IMR-90 (cell line): ENCODE data around the gene MICAL3. TPM values are rescaled to one million over a fixed set of nuclear protein-coding genes. Genes with fewer than 3 reads are reported as not detected.
A peak's percentile ranks its signal among the peaks of the same experiment; 100 is the strongest.

Source experiments
- ATAC-seq: fragments of 200-7000 bp; cut with Tn5 transposase; 2 replicates; pipeline ENCODE4 v1.9.1; 2020; ENCODE audit warnings: low read depth, mild to moderate bottlenecking, moderate library complexity
- BruUV-seq: library from RNA; stranded (reverse); fragments of 400-500 nt; replicated peaks from 2 replicates; lab custom pipeline; 2021; lab: Mats Ljungman, UMichigan
- CTCF ChIA-PET: fragments of 300-600 bp; formaldehyde crosslinking; extraction: SDS; loops from one replicate; lab custom pipeline; 2021; ENCODE audit warnings: antibody characterized with exemption; lab: Yijun Ruan, JAX
- POLR2A ChIA-PET: fragments of 300-600 bp; sonication (Branson Sonifier 250); formaldehyde crosslinking; loops from one replicate; lab custom pipeline; 2022; ENCODE audit warnings: antibody characterized with exemption; ENCODE audit not compliant: unreplicated experiment; lab: Charles Lee
- DNase-seq: peaks from one replicate; pipeline ENCODE4 v3.0.0; 2013
- H2AFZ ChIP-seq: replicated peaks from 2 replicates; pipeline ENCODE3; 2013; ENCODE audit warnings: low read length, mild to moderate bottlenecking; ENCODE audit not compliant: poor library complexity
- H2AK5ac ChIP-seq: 2 replicates; pipeline ENCODE4 v1.6.1; 2013; ENCODE audit warnings: low read depth, low read length, inconsistent platforms
- H2AK9ac ChIP-seq: replicated peaks from 2 replicates; pipeline ENCODE3; 2013; ENCODE audit warnings: mild to moderate bottlenecking, low read depth, low read length, moderate library complexity; ENCODE audit not compliant: poor library complexity
- H2BK120ac ChIP-seq: 2 replicates; pipeline ENCODE4 v1.6.1; 2013; ENCODE audit warnings: low read depth, low read length, inconsistent platforms
- H2BK15ac ChIP-seq: 3 replicates; pipeline ENCODE4 v1.6.1; 2013; ENCODE audit warnings: low read depth, low read length, inconsistent platforms
- H2BK20ac ChIP-seq: 2 replicates; pipeline ENCODE4 v1.6.1; 2013; ENCODE audit warnings: low read depth, mild to moderate bottlenecking, inconsistent platforms, low read length, moderate library complexity
- H2BK5ac ChIP-seq: 2 replicates; pipeline ENCODE4 v1.6.1; 2013; ENCODE audit warnings: mild to moderate bottlenecking, low read depth, low read length, inconsistent platforms; ENCODE audit not compliant: poor library complexity, severe bottlenecking
- H3K14ac ChIP-seq: replicated peaks from 2 replicates; pipeline ENCODE4 v1.6.1; 2013; ENCODE audit warnings: low read depth, low read length, inconsistent platforms
- H3K18ac ChIP-seq: 2 replicates; pipeline ENCODE4 v1.6.1; 2013; ENCODE audit warnings: low read depth, low read length, control low read depth
- H3K23ac ChIP-seq: 2 replicates; pipeline ENCODE4 v1.6.1; 2013; ENCODE audit warnings: low read depth, low read length, inconsistent platforms
- H3K27ac ChIP-seq: 2 replicates; pipeline ENCODE4 v1.5.1; 2013; ENCODE audit warnings: mild to moderate bottlenecking, control low read depth, low read length; ENCODE audit not compliant: insufficient read depth
- H3K27me3 ChIP-seq: 2 replicates; pipeline ENCODE4 v1.6.1; 2013; ENCODE audit warnings: low read length; ENCODE audit not compliant: control insufficient read depth, insufficient read depth
- H3K36me3 ChIP-seq: 2 replicates; pipeline ENCODE4 v1.6.1; 2013; ENCODE audit warnings: low read length, mixed read lengths; ENCODE audit not compliant: control insufficient read depth, insufficient read depth
- H3K4ac ChIP-seq: 2 replicates; pipeline ENCODE4 v1.6.1; 2013; ENCODE audit warnings: low read depth, low read length, inconsistent platforms
- H3K4me1 ChIP-seq: 2 replicates; pipeline ENCODE4 v1.6.1; 2013; ENCODE audit warnings: low read length, mixed read lengths; ENCODE audit not compliant: control insufficient read depth, insufficient read depth
- H3K4me2 ChIP-seq: 2 replicates; pipeline ENCODE4 v1.6.1; 2013; ENCODE audit warnings: low read depth, mild to moderate bottlenecking, control low read depth, low read length, moderate library complexity
- H3K4me3 ChIP-seq: 2 replicates; pipeline ENCODE4 v1.5.1; 2013; ENCODE audit warnings: low read depth, mild to moderate bottlenecking, control low read depth, low read length, moderate library complexity; ENCODE audit not compliant: insufficient read depth
- H3K56ac ChIP-seq: 2 replicates; pipeline ENCODE4 v1.6.1; 2013; ENCODE audit warnings: low read length, inconsistent platforms; ENCODE audit not compliant: insufficient read depth; ENCODE audit errors: extremely low read depth
- H3K79me1 ChIP-seq, 2 experiments: 2 replicates each; pipeline ENCODE4 v1.6.1; 2013; ENCODE audit warnings: low read length in 2 of 2, inconsistent platforms in 1 of 2, low read depth in 1 of 2
- H3K9ac ChIP-seq: 2 replicates; pipeline ENCODE4 v1.6.1; 2013; ENCODE audit warnings: low read depth, low read length, control low read depth
- H3K9me1 ChIP-seq: 2 replicates; pipeline ENCODE4 v1.6.1; 2013; ENCODE audit warnings: low read length, inconsistent platforms; ENCODE audit not compliant: insufficient read depth
- H3K9me3 ChIP-seq: 2 replicates; pipeline ENCODE4 v1.6.1; 2013; ENCODE audit warnings: low read length; ENCODE audit not compliant: control insufficient read depth, insufficient read depth
- H4K20me1 ChIP-seq: 2 replicates; pipeline ENCODE4 v1.6.1; 2013; ENCODE audit warnings: low read length, inconsistent platforms; ENCODE audit not compliant: insufficient read depth
- H4K5ac ChIP-seq: 2 replicates; pipeline ENCODE4 v1.6.1; 2013; ENCODE audit warnings: mild to moderate bottlenecking, low read depth, low read length, control low read depth
- H4K8ac ChIP-seq, 2 experiments: 2 replicates each; pipeline ENCODE4 v1.6.1; 2013; ENCODE audit warnings: low read depth in 2 of 2, low read length in 2 of 2, control low read depth in 1 of 2, inconsistent platforms in 1 of 2
- H4K91ac ChIP-seq: 2 replicates; pipeline ENCODE4 v1.6.1; 2013; ENCODE audit warnings: low read depth, low read length, inconsistent platforms; ENCODE audit not compliant: insufficient read depth
- BHLHE40 ChIP-seq: fragments of 150-350 bp; IDR thresholded peaks from 2 replicates; pipeline ENCODE4 v1.6.1; 2016; ENCODE audit warnings: mild to moderate bottlenecking, low read depth, low read length
- CTCF ChIP-seq: conservative IDR thresholded peaks from 2 replicates; pipeline ENCODE4 v1.5.1; 2012; ENCODE audit warnings: mild to moderate bottlenecking, low read depth, low read length, improper control_type of control experiment
- RAD21 ChIP-seq: IDR thresholded peaks from 2 replicates; pipeline ENCODE4 v1.6.1; 2012; ENCODE audit warnings: low read length, improper control_type of control experiment
- RCOR1 ChIP-seq: IDR thresholded peaks from 2 replicates; pipeline ENCODE4 v1.6.1; 2012; ENCODE audit warnings: mild to moderate bottlenecking, low read length, improper control_type of control experiment; ENCODE audit not compliant: insufficient replicate concordance
- RFX5 ChIP-seq: IDR thresholded peaks from 2 replicates; pipeline ENCODE4 v1.8.0; 2012; ENCODE audit warnings: low read depth, mild to moderate bottlenecking, low read length, moderate library complexity
- SMC3 ChIP-seq: fragments of 150-350 bp; IDR thresholded peaks from 2 replicates; pipeline ENCODE4 v1.6.1; 2016; ENCODE audit warnings: low read depth, mild to moderate bottlenecking, antibody characterized with exemption, low read length, moderate library complexity
- WGBS, 2 experiments: methylation state at CpG; one replicate each; pipeline versions ENCODE4 v1.1.5 to v1.1.7; 2013; ENCODE audit warnings: missing lambda C conversion rate in 2 of 2; ENCODE audit not compliant: insufficient read length in 1 of 2; ENCODE audit errors: extremely low coverage in 2 of 2; 5-methylcytosine and 5-hydroxymethylcytosine counted together
- dilution Hi-C: fragments of 300-500 bp; cut with HindIII; formaldehyde crosslinking; loops from one replicate; pipeline ENCODE4 v1.14.3; 2018; ENCODE audit warnings: low sequenced_read_pairs; ENCODE audit not compliant: unreplicated experiment
- in situ Hi-C: fragments of 300-500 bp; cut with MboI; formaldehyde crosslinking; loops from 3 replicates; pipeline ENCODE4 v1.14.3; 2019; ENCODE audit warnings: low sequenced_read_pairs, inconsistent platforms, mixed read lengths
- intact Hi-C: fragments of 100-400 bp; cut with micrococcal nuclease; formaldehyde crosslinking; loops from 2 replicates; pipeline ENCODE4 v1.10.0; 2022
- polyA plus RNA-seq, 3 experiments: library from polyadenylated mRNA; depleted of rRNA; stranded (reverse); fragments of >200 nt; gene quantifications; 2 replicates each; pipeline ENCODE4 v1.2.3, GENCODE V29; 2012; ENCODE audit warnings: low replicate concordance in 1 of 3
- total RNA-seq: library from RNA; depleted of rRNA; stranded (reverse); fragments of >200 nt; gene quantifications from 2 replicates; pipeline ENCODE4 v1.2.3, GENCODE V29; 2012

Gene MICAL3
- total and polyA plus RNA-seq, 2 of the 4 experiments (the other 2 are of a cell fraction) = 17.6 to 26.8 TPM

- no peak for TF ChIP-seq RFX5
Observed at GRCh38 chr22:17743661-17744411, 280.5 kb downstream of the MICAL3 start (continued).

- H2AFZ ChIP-seq = peak overlapping the region; percentile 55
- no peak overlapping the region for H3K4me2 ChIP-seq
- no peak overlapping the region for H3K9ac ChIP-seq
- intact Hi-C loops = loop anchor here (5.0 kb wide), 2 partner anchors 185 to 335 kb away; partner anchors contain the start of gene PEX26
- no peak overlapping the region for H4K91ac ChIP-seq
- H2BK20ac ChIP-seq = no peak overlapping the region
- no peak overlapping the region for H2BK120ac ChIP-seq
- no peak overlapping the region for H2BK5ac ChIP-seq
- H3K36me3 ChIP-seq = peaks cover 14% of the 10 kb centered on the region
- DNase-seq = peak; percentile 66
- no peak overlapping the region for H4K8ac ChIP-seq
- no peak overlapping the region for H2BK15ac ChIP-seq
- H3K9me3 ChIP-seq = no peaks in the 10 kb centered on the region
- CTCF ChIA-PET = interaction anchor here (0.9 to 2.2 kb wide), 7 partner anchors 12 to 187 kb away, joined by 3 to 9 read pairs (median 4); no protein-coding TSS in a partner anchor
- no peak overlapping the region for H4K5ac ChIP-seq
- H3K27me3 ChIP-seq = no peaks in the 10 kb centered on the region
- TF ChIP-seq BHLHE40 (no peak), RAD21 (peak; percentile 81), RFX5 (no peak), CTCF (peak; percentile 69), RCOR1 (no peak), SMC3 (peak; percentile 74)
- BruUV-seq = no TSS peak
- H3K56ac ChIP-seq = no peak overlapping the region
- H3K27ac ChIP-seq = no peak overlapping the region
- POLR2A ChIA-PET = no interaction called here
- WGBS, 2 experiments = 91% methylated on average over 5 of the region's 9 CpGs; no CpG with 5 or more reads in 1 of the 2 experiments
- H3K79me1 ChIP-seq = peaks cover 10 to 18% of the 10 kb centered on the region in 2 experiments; a peak in 3 of 4 replicates
- no peak overlapping the region for H3K18ac ChIP-seq
- peak; percentile 85 for ATAC-seq
- no peak overlapping the region for H2AK5ac ChIP-seq
- no peak overlapping the region for H3K23ac ChIP-seq
- no peak overlapping the region for H3K4me3 ChIP-seq
- no peak overlapping the region for H3K14ac ChIP-seq
- H3K9me1 ChIP-seq = no peaks in the 10 kb centered on the region
- dilution Hi-C loops = no loop called here
- in situ Hi-C loops = no loop called here
- H3K4ac ChIP-seq = no peak overlapping the region
- no peak overlapping the region for H2AK9ac ChIP-seq
- peaks cover 5% of the 10 kb centered on the region; the same call in 1 of the 2 replicates for H3K4me1 ChIP-seq
- peaks cover 14% of the 10 kb centered on the region for H4K20me1 ChIP-seq
Observed at GRCh38 chr22:17742527-17742902, 281.8 kb downstream of the MICAL3 start.
